Neural cell (in vitro differentiated cells): ENCODE measurements around the gene ARNT2. TPM values are rescaled to one million over a fixed set of nuclear protein-coding genes. Genes with fewer than 3 reads are reported as not detected.

Experiments used
- H2AFZ ChIP-seq: fragments of 200-600, 300-800 bp; sonication (generic), shearing (Covaris generic); 2 replicates; pipeline ENCODE4 v1.6.0; 2014; ENCODE audit warnings: low read depth, mild to moderate bottlenecking, antibody characterized with exemption, low read length, moderate library complexity
- H3F3A ChIP-seq: fragments of 200-600 bp; shearing (Covaris generic); 2 replicates; pipeline ENCODE4 v1.6.1; 2016; ENCODE audit warnings: mild to moderate bottlenecking, moderate library complexity, mixed read lengths, antibody characterized with exemption, low read length; ENCODE audit not compliant: insufficient read depth, poor library complexity, severe bottlenecking
- H3K27ac ChIP-seq: fragments of 200-600, 300-800 bp; sonication (generic), shearing (Covaris generic); 2 replicates; pipeline ENCODE4 v1.5.1; 2014; ENCODE audit warnings: mild to moderate bottlenecking, low read length, moderate library complexity
- H3K27me3 ChIP-seq: fragments of 300-800, 200-600 bp; sonication (generic), shearing (Covaris generic); 2 replicates; pipeline ENCODE4 v1.6.0; 2014; ENCODE audit warnings: mild to moderate bottlenecking, low read depth, low read length, moderate library complexity; ENCODE audit not compliant: insufficient read depth
- H3K36me3 ChIP-seq: fragments of 300-800, 200-600 bp; sonication (generic), shearing (Covaris generic); 2 replicates; pipeline ENCODE4 v1.5.1; 2014; ENCODE audit warnings: mild to moderate bottlenecking, antibody characterized with exemption, low read length, moderate library complexity; ENCODE audit not compliant: insufficient read depth
- H3K4me2 ChIP-seq: fragments of 300-800, 200-600 bp; sonication (generic), shearing (Covaris generic); 2 replicates; pipeline ENCODE4 v1.6.0; 2014; ENCODE audit warnings: mild to moderate bottlenecking, low read length
- H3K4me3 ChIP-seq: fragments of 300-800, 200-600 bp; sonication (generic), shearing (Covaris generic); 2 replicates; pipeline ENCODE4 v1.5.1; 2014; ENCODE audit warnings: mild to moderate bottlenecking, low read length, moderate library complexity
- H3K79me2 ChIP-seq: fragments of 200-600 bp; shearing (Covaris generic); replicated peaks from 2 replicates; pipeline ENCODE4 v1.6.0; 2014; ENCODE audit warnings: mild to moderate bottlenecking, low read length, moderate library complexity; ENCODE audit not compliant: insufficient read depth
- H3K9ac ChIP-seq: fragments of 300-800, 200-600 bp; sonication (generic), shearing (Covaris generic); 2 replicates; pipeline ENCODE4 v1.6.1; 2016; ENCODE audit warnings: mild to moderate bottlenecking, low read length, mixed read lengths
- H3K9me2 ChIP-seq: fragments of 200-600 bp; shearing (Covaris generic); 2 replicates; pipeline ENCODE4 v1.6.1; 2016; ENCODE audit warnings: mild to moderate bottlenecking, low read length, mixed read lengths; ENCODE audit not compliant: insufficient read depth
- H3K9me3 ChIP-seq: fragments of 200-600, 300-800 bp; sonication (generic), shearing (Covaris generic); 2 replicates; pipeline ENCODE4 v1.6.1; 2016; ENCODE audit warnings: mild to moderate bottlenecking, mixed run types, low read length, moderate library complexity, mixed read lengths
- H4K20me1 ChIP-seq: fragments of 200-600 bp; shearing (Covaris generic); 2 replicates; pipeline ENCODE4 v1.6.1; 2016; ENCODE audit warnings: mild to moderate bottlenecking, mixed run types; ENCODE audit not compliant: insufficient read depth
- CTCF ChIP-seq: fragments of 450-650 bp; IDR thresholded peaks from 2 replicates; pipeline ENCODE4 v1.5.1; 2014; ENCODE audit warnings: antibody characterized with exemption, mild to moderate bottlenecking, moderate library complexity; ENCODE audit not compliant: poor library complexity, severe bottlenecking
- EP300 ChIP-seq: fragments of 450-650 bp; conservative IDR thresholded peaks from 2 replicates; pipeline ENCODE4 v1.6.1; 2014; ENCODE audit warnings: antibody characterized with exemption, mild to moderate bottlenecking, moderate library complexity; ENCODE audit not compliant: poor library complexity, severe bottlenecking
- EZH2 ChIP-seq: fragments of 200-600, 300-800 bp; shearing (Covaris generic), sonication (generic); IDR thresholded peaks from 2 replicates; pipeline ENCODE4 v1.6.1; 2014; ENCODE audit warnings: antibody characterized with exemption, low read length, borderline replicate concordance, mild to moderate bottlenecking; ENCODE audit not compliant: insufficient read depth, poor library complexity, severe bottlenecking
- MXI1 ChIP-seq: fragments of 450-650 bp; conservative IDR thresholded peaks from 2 replicates; pipeline ENCODE4 v1.6.1; 2014; ENCODE audit warnings: antibody characterized with exemption, mild to moderate bottlenecking; ENCODE audit not compliant: poor library complexity, severe bottlenecking
- POLR2AphosphoS5 ChIP-seq: IDR thresholded peaks from 2 replicates; pipeline ENCODE4 v1.6.1; 2012
- RAD21 ChIP-seq: fragments of 450-650 bp; conservative IDR thresholded peaks from 2 replicates; pipeline ENCODE4 v1.6.1; 2014; ENCODE audit warnings: antibody characterized with exemption, mild to moderate bottlenecking, moderate library complexity
- SMC3 ChIP-seq: fragments of 450-650 bp; conservative IDR thresholded peaks from 2 replicates; pipeline ENCODE4 v1.6.1; 2014; ENCODE audit warnings: antibody characterized with exemption, mild to moderate bottlenecking, moderate library complexity; ENCODE audit not compliant: poor library complexity
- TAF1 ChIP-seq: IDR thresholded peaks from 2 replicates; pipeline ENCODE4 v1.6.1; 2012; ENCODE audit warnings: low read depth
- polyA plus RNA-seq: library from polyadenylated mRNA; depleted of rRNA; stranded (reverse); fragments of >200 nt; gene quantifications from 2 replicates; pipeline ENCODE4 v1.2.3, GENCODE V29; 2014
- TF ChIP-seq, protein P1 (sequence below): IDR thresholded peaks from 2 replicates; pipeline ENCODE4 v1.6.1; 2012; ENCODE audit warnings: borderline replicate concordance

The ARNT2 gene
- polyA plus RNA-seq, 1 donor from 2014 or later = 41.2 TPM

DNA sequence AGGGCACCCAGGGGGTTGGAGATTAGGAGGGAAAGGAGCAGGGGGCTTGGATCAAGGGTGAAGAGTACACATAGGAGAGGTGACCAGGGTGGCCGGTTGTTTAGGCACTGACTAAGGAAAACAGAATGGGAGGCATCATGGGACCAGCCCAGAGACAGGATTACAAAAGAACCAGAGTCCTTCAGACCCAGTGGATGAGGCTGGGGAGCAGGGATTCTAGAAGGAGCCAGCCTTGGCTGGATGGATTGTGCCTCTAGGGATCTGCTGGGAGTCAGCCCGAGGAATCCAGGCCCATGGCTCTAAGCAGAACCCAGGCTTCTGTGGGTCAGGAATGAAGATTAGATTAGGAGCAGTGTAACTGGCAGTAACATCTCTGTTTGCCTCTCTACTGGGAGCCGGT, 98.6 kb downstream of the ARNT2 start:
- TF ChIP-seq RAD21 = no peak
- Histone ChIP-seq H3K27me3 (no peaks in the 10 kb centered on the region), H3K4me2 (no peak overlapping the region), H2AFZ (no peak overlapping the region), H3K9me2 (no peaks in the 10 kb centered on the region), H3K4me3 (no peak overlapping the region), H4K20me1 (no peaks in the 10 kb centered on the region), H3F3A (no peaks in the 10 kb centered on the region), H3K79me2 (no peaks in the 10 kb centered on the region), H3K36me3 (no peaks in the 10 kb centered on the region), H3K9ac (no peak overlapping the region), H3K27ac (no peak overlapping the region), H3K9me3 (no peaks in the 10 kb centered on the region)

- no peaks in the 10 kb centered on the region for H3K27me3 ChIP-seq
- H3K27ac ChIP-seq = no peak overlapping the region
- peaks cover 3% of the 10 kb centered on the region for H3K36me3 ChIP-seq
- no peaks in the 10 kb centered on the region for H3K9me3 ChIP-seq
- H4K20me1 ChIP-seq = no peaks in the 10 kb centered on the region
- no peak overlapping the region for H3K4me2 ChIP-seq
- H3K4me3 ChIP-seq = no peak overlapping the region
- H2AFZ ChIP-seq = no peak overlapping the region
- TF ChIP-seq, protein P1, sequence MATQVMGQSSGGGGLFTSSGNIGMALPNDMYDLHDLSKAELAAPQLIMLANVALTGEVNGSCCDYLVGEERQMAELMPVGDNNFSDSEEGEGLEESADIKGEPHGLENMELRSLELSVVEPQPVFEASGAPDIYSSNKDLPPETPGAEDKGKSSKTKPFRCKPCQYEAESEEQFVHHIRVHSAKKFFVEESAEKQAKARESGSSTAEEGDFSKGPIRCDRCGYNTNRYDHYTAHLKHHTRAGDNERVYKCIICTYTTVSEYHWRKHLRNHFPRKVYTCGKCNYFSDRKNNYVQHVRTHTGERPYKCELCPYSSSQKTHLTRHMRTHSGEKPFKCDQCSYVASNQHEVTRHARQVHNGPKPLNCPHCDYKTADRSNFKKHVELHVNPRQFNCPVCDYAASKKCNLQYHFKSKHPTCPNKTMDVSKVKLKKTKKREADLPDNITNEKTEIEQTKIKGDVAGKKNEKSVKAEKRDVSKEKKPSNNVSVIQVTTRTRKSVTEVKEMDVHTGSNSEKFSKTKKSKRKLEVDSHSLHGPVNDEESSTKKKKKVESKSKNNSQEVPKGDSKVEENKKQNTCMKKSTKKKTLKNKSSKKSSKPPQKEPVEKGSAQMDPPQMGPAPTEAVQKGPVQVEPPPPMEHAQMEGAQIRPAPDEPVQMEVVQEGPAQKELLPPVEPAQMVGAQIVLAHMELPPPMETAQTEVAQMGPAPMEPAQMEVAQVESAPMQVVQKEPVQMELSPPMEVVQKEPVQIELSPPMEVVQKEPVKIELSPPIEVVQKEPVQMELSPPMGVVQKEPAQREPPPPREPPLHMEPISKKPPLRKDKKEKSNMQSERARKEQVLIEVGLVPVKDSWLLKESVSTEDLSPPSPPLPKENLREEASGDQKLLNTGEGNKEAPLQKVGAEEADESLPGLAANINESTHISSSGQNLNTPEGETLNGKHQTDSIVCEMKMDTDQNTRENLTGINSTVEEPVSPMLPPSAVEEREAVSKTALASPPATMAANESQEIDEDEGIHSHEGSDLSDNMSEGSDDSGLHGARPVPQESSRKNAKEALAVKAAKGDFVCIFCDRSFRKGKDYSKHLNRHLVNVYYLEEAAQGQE = no peak
- TF ChIP-seq RAD21 (no peak), POLR2AphosphoS5 (no peak), CTCF (no peak), EP300 (no peak), SMC3 (no peak), TAF1 (no peak), EZH2 (no peak), MXI1 (no peak)
- H3F3A ChIP-seq = no peaks in the 10 kb centered on the region
- no peaks in the 10 kb centered on the region for H3K79me2 ChIP-seq
- H3K9ac ChIP-seq = no peak overlapping the region
- H3K9me2 ChIP-seq = no peaks in the 10 kb centered on the region
These were observed 99.3 kb downstream of the ARNT2 start for GRCh38 chr15:80503319-80503952.

GRCh38 chr15:80504931-80505330, 100.7 kb downstream of the ARNT2 start:
- Histone ChIP-seq H3K9me2 (no peaks in the 10 kb centered on the region), H2AFZ (no peak overlapping the region), H3K9me3 (no peaks in the 10 kb centered on the region), H3K27me3 (no peaks in the 10 kb centered on the region), H3K79me2 (no peaks in the 10 kb centered on the region), H3K4me3 (no peak overlapping the region), H3K36me3 (peaks cover 3% of the 10 kb centered on the region), H3K4me2 (no peak overlapping the region), H3K27ac (no peak overlapping the region), H4K20me1 (no peaks in the 10 kb centered on the region), H3F3A (no peaks in the 10 kb centered on the region), H3K9ac (no peak overlapping the region)
- TF ChIP-seq TAF1 (no peak), POLR2AphosphoS5 (no peak), SMC3 (no peak), EP300 (no peak), MXI1 (no peak), RAD21 (no peak), CTCF (no peak), EZH2 (no peak)
- TF ChIP-seq, protein P1 = no peak
